ENCODE results near the gene CDK13.

Gene CDK13

GRCh38 chr7:40009301-40009700 is 59.2 kb downstream of the CDK13 start:
- H3K27ac ChIP-seq (ENCODE audit: low read depth, low read length) = no peak overlapping the region
- peaks cover 19% of the 10 kb centered on the region for H3K36me3 ChIP-seq (ENCODE audit: control insufficient read depth, insufficient read depth, low read length)
- no peak overlapping the region for H3K9ac ChIP-seq (ENCODE audit: low read length)
- no peaks in the 10 kb centered on the region for H3K9me3 ChIP-seq (ENCODE audit: control insufficient read depth, insufficient read depth, low read depth, low read length)
- H3K4me1 ChIP-seq (ENCODE audit: control insufficient read depth, insufficient read depth, low read length) = peaks cover 3% of the 10 kb centered on the region; the same call in 1 of the 2 replicates
- H3K4me3 ChIP-seq (ENCODE audit: low read depth, low read length) = no peak overlapping the region
- H3K27me3 ChIP-seq (ENCODE audit: control insufficient read depth, insufficient read depth, low read length) = no peaks in the 10 kb centered on the region

GRCh38 chr7:40014376-40014775 is 64.3 kb downstream of the CDK13 start:
- H3K27ac ChIP-seq (ENCODE audit: low read depth, low read length) = no peak overlapping the region
- no peak overlapping the region for H3K9ac ChIP-seq (ENCODE audit: low read length)
- H3K27me3 ChIP-seq (ENCODE audit: control insufficient read depth, insufficient read depth, low read length) = no peaks in the 10 kb centered on the region
- H3K4me3 ChIP-seq (ENCODE audit: low read depth, low read length) = no peak overlapping the region
- H3K36me3 ChIP-seq (ENCODE audit: control insufficient read depth, insufficient read depth, low read length) = peaks cover 22% of the 10 kb centered on the region
- H3K4me1 ChIP-seq (ENCODE audit: control insufficient read depth, insufficient read depth, low read length) = no peaks in the 10 kb centered on the region
- H3K9me3 ChIP-seq (ENCODE audit: control insufficient read depth, insufficient read depth, low read depth, low read length) = no peaks in the 10 kb centered on the region

GRCh38 chr7:40015790-40016296 is 65.8 kb downstream of the CDK13 start:
- no peaks in the 10 kb centered on the region for H3K4me1 ChIP-seq (ENCODE audit: control insufficient read depth, insufficient read depth, low read length)
- peaks cover 13% of the 10 kb centered on the region for H3K36me3 ChIP-seq (ENCODE audit: control insufficient read depth, insufficient read depth, low read length)
- H3K4me3 ChIP-seq (ENCODE audit: low read depth, low read length) = no peak overlapping the region
- H3K9ac ChIP-seq (ENCODE audit: low read length) = no peak overlapping the region
- H3K9me3 ChIP-seq (ENCODE audit: control insufficient read depth, insufficient read depth, low read depth, low read length) = no peaks in the 10 kb centered on the region
- H3K27me3 ChIP-seq (ENCODE audit: control insufficient read depth, insufficient read depth, low read length) = no peaks in the 10 kb centered on the region
- no peak overlapping the region for H3K27ac ChIP-seq (ENCODE audit: low read depth, low read length)

GRCh38 chr7:40019558-40019957 is 69.5 kb downstream of the CDK13 start:
- no peak overlapping the region for H3K4me3 ChIP-seq (ENCODE audit: low read depth, low read length)
- peaks cover 15% of the 10 kb centered on the region for H3K36me3 ChIP-seq (ENCODE audit: control insufficient read depth, insufficient read depth, low read length)
- H3K27me3 ChIP-seq (ENCODE audit: control insufficient read depth, insufficient read depth, low read length) = no peaks in the 10 kb centered on the region
- H3K27ac ChIP-seq (ENCODE audit: low read depth, low read length) = 0 out of 2 replicates have a peak overlapping the region, but pooled peaks have one; percentile 30
- H3K4me1 ChIP-seq (ENCODE audit: control insufficient read depth, insufficient read depth, low read length) = no peaks in the 10 kb centered on the region
- no peaks in the 10 kb centered on the region for H3K9me3 ChIP-seq (ENCODE audit: control insufficient read depth, insufficient read depth, low read depth, low read length)
- no peak overlapping the region for H3K9ac ChIP-seq (ENCODE audit: low read length)

GRCh38 chr7:40024048-40024447 is 74.0 kb downstream of the CDK13 start:
- Histone ChIP-seq H3K27me3 (ENCODE audit: control insufficient read depth, insufficient read depth, low read length) (no peaks in the 10 kb centered on the region), H3K4me3 (ENCODE audit: low read depth, low read length) (no peak overlapping the region), H3K4me1 (ENCODE audit: control insufficient read depth, insufficient read depth, low read length) (no peaks in the 10 kb centered on the region), H3K36me3 (ENCODE audit: control insufficient read depth, insufficient read depth, low read length) (peaks cover 11% of the 10 kb centered on the region; the same call in 1 of the 2 replicates), H3K9me3 (ENCODE audit: control insufficient read depth, insufficient read depth, low read depth, low read length) (no peaks in the 10 kb centered on the region), H3K27ac (ENCODE audit: low read depth, low read length) (no peak overlapping the region), H3K9ac (ENCODE audit: low read length) (no peak overlapping the region)

GRCh38 chr7:40024841-40025240 is 74.8 kb downstream of the CDK13 start:
- H3K9me3 ChIP-seq (ENCODE audit: control insufficient read depth, insufficient read depth, low read depth, low read length) = no peaks in the 10 kb centered on the region
- no peak overlapping the region for H3K4me3 ChIP-seq (ENCODE audit: low read depth, low read length)
- H3K27me3 ChIP-seq (ENCODE audit: control insufficient read depth, insufficient read depth, low read length) = no peaks in the 10 kb centered on the region
- no peak overlapping the region for H3K9ac ChIP-seq (ENCODE audit: low read length)
- peaks cover 11% of the 10 kb centered on the region; the same call in 1 of the 2 replicates for H3K36me3 ChIP-seq (ENCODE audit: control insufficient read depth, insufficient read depth, low read length)
- no peak overlapping the region for H3K27ac ChIP-seq (ENCODE audit: low read depth, low read length)
- no peaks in the 10 kb centered on the region for H3K4me1 ChIP-seq (ENCODE audit: control insufficient read depth, insufficient read depth, low read length)

GRCh38 chr7:40027545-40027944 is 77.5 kb downstream of the CDK13 start:
- H3K4me1 ChIP-seq (ENCODE audit: control insufficient read depth, insufficient read depth, low read length) = no peaks in the 10 kb centered on the region
- no peak overlapping the region for H3K9ac ChIP-seq (ENCODE audit: low read length)
- no peaks in the 10 kb centered on the region for H3K27me3 ChIP-seq (ENCODE audit: control insufficient read depth, insufficient read depth, low read length)
- no peaks in the 10 kb centered on the region for H3K9me3 ChIP-seq (ENCODE audit: control insufficient read depth, insufficient read depth, low read depth, low read length)
- H3K36me3 ChIP-seq (ENCODE audit: control insufficient read depth, insufficient read depth, low read length) = peaks cover 11% of the 10 kb centered on the region; the same call in 1 of the 2 replicates
- H3K4me3 ChIP-seq (ENCODE audit: low read depth, low read length) = no peak overlapping the region
- no peak overlapping the region for H3K27ac ChIP-seq (ENCODE audit: low read depth, low read length)

GRCh38 chr7:40033826-40034225 is 83.8 kb downstream of the CDK13 start:
- Histone ChIP-seq H3K27me3 (ENCODE audit: control insufficient read depth, insufficient read depth, low read length) (no peaks in the 10 kb centered on the region), H3K4me1 (ENCODE audit: control insufficient read depth, insufficient read depth, low read length) (no peaks in the 10 kb centered on the region), H3K4me3 (ENCODE audit: low read depth, low read length) (no peak overlapping the region), H3K27ac (ENCODE audit: low read depth, low read length) (no peak overlapping the region), H3K36me3 (ENCODE audit: control insufficient read depth, insufficient read depth, low read length) (peaks cover 3% of the 10 kb centered on the region; the same call in 1 of the 2 replicates), H3K9me3 (ENCODE audit: control insufficient read depth, insufficient read depth, low read depth, low read length) (peaks cover 6% of the 10 kb centered on the region; the same call in 1 of the 2 replicates), H3K9ac (ENCODE audit: low read length) (no peak overlapping the region)

- H3K4me1 ChIP-seq (ENCODE audit: control insufficient read depth, insufficient read depth, low read length) = no peaks in the 10 kb centered on the region
- no peaks in the 10 kb centered on the region for H3K27me3 ChIP-seq (ENCODE audit: control insufficient read depth, insufficient read depth, low read length)
- H3K36me3 ChIP-seq (ENCODE audit: control insufficient read depth, insufficient read depth, low read length) = no peaks in the 10 kb centered on the region; the same call in 1 of the 2 replicates
- no peaks in the 10 kb centered on the region for H3K9me3 ChIP-seq (ENCODE audit: control insufficient read depth, insufficient read depth, low read depth, low read length)
- no peak overlapping the region for H3K4me3 ChIP-seq (ENCODE audit: low read depth, low read length)
- no peak overlapping the region for H3K9ac ChIP-seq (ENCODE audit: low read length)
- H3K27ac ChIP-seq (ENCODE audit: low read depth, low read length) = no peak overlapping the region
Observed at GRCh38 chr7:40041456-40041855, 91.4 kb downstream of the CDK13 start.

GRCh38 chr7:40043164-40043563 is 93.1 kb downstream of the CDK13 start:
- Histone ChIP-seq H3K27ac (ENCODE audit: low read depth, low read length) (no peak overlapping the region), H3K9me3 (ENCODE audit: control insufficient read depth, insufficient read depth, low read depth, low read length) (no peaks in the 10 kb centered on the region), H3K4me3 (ENCODE audit: low read depth, low read length) (no peak overlapping the region), H3K4me1 (ENCODE audit: control insufficient read depth, insufficient read depth, low read length) (no peaks in the 10 kb centered on the region), H3K9ac (ENCODE audit: low read length) (no peak overlapping the region), H3K27me3 (ENCODE audit: control insufficient read depth, insufficient read depth, low read length) (no peaks in the 10 kb centered on the region), H3K36me3 (ENCODE audit: control insufficient read depth, insufficient read depth, low read length) (no peaks in the 10 kb centered on the region; the same call in 1 of the 2 replicates)

GRCh38 chr7:40047661-40048060 is 97.6 kb downstream of the CDK13 start:
- no peak overlapping the region for H3K27ac ChIP-seq (ENCODE audit: low read depth, low read length)
- no peak overlapping the region for H3K9ac ChIP-seq (ENCODE audit: low read length)
- no peaks in the 10 kb centered on the region for H3K9me3 ChIP-seq (ENCODE audit: control insufficient read depth, insufficient read depth, low read depth, low read length)
- H3K4me1 ChIP-seq (ENCODE audit: control insufficient read depth, insufficient read depth, low read length) = no peaks in the 10 kb centered on the region
- no peak overlapping the region for H3K4me3 ChIP-seq (ENCODE audit: low read depth, low read length)
- H3K27me3 ChIP-seq (ENCODE audit: control insufficient read depth, insufficient read depth, low read length) = no peaks in the 10 kb centered on the region
- H3K36me3 ChIP-seq (ENCODE audit: control insufficient read depth, insufficient read depth, low read length) = no peaks in the 10 kb centered on the region
